Naive B cell (primary cell): ENCODE data around the gene CCDC188. TPM values are rescaled to one million over a fixed set of nuclear protein-coding genes. Genes with fewer than 3 reads are reported as not detected.

Experiments used
- ATAC-seq, 2 donors: fragments of 150-1000 bp; cut with Tn5 transposase; 2 replicates each; pipeline ENCODE4 v1.10.0; 2021; ENCODE audit warnings: low read depth in 2 of 2, mild to moderate bottlenecking in 2 of 2, moderate library complexity in 2 of 2
- DNase-seq: peaks from one replicate; pipeline ENCODE4 v3.0.0; 2022
- H3K27ac Mint-ChIP-seq, 6 donors: one replicate each; pipeline ENCODE4 v1.8.0; 2020 to 2022; ENCODE audit warnings: mild to moderate bottlenecking in 6 of 6, mixed read lengths in 6 of 6, moderate library complexity in 5 of 6, inconsistent platforms in 2 of 6
- H3K27me3 Mint-ChIP-seq, 3 donors: one replicate each; pipeline ENCODE4 v1.8.0; 2021 to 2022; ENCODE audit warnings: mixed read lengths in 3 of 3, mild to moderate bottlenecking in 1 of 3
- H3K36me3 Mint-ChIP-seq, 2 donors: one replicate each; pipeline ENCODE4 v1.8.0; 2020 to 2022; ENCODE audit warnings: mixed read lengths in 2 of 2, inconsistent platforms in 1 of 2, mild to moderate bottlenecking in 1 of 2
- H3K4me1 Mint-ChIP-seq, 3 donors: one replicate each; pipeline ENCODE4 v1.8.0; 2020 to 2022; ENCODE audit warnings: mixed read lengths in 3 of 3, inconsistent platforms in 1 of 3, mild to moderate bottlenecking in 1 of 3, moderate library complexity in 1 of 3
- H3K4me3 Mint-ChIP-seq, 8 donors: one replicate each; pipeline ENCODE4 v1.8.0; 2020 to 2022; ENCODE audit warnings: mild to moderate bottlenecking in 8 of 8, mixed read lengths in 8 of 8, moderate library complexity in 8 of 8, inconsistent platforms in 2 of 8
- H3K9me3 Mint-ChIP-seq, 7 donors: one replicate each; pipeline ENCODE4 v1.8.0; 2020 to 2022; ENCODE audit warnings: mixed read lengths in 7 of 7, mild to moderate bottlenecking in 5 of 7, inconsistent platforms in 2 of 7, moderate library complexity in 1 of 7
- polyA plus RNA-seq, 6 donors: library from polyadenylated mRNA; unstranded; fragments of 300-500 nt; fragmentation: Illumina TruSeq; gene quantifications; one replicate each; pipeline ENCODE4 v1.2.3, GENCODE V29; 2021; ENCODE audit warnings: low read depth in 6 of 6

The CCDC188 gene
- polyA plus RNA-seq, result not detected

DNA sequence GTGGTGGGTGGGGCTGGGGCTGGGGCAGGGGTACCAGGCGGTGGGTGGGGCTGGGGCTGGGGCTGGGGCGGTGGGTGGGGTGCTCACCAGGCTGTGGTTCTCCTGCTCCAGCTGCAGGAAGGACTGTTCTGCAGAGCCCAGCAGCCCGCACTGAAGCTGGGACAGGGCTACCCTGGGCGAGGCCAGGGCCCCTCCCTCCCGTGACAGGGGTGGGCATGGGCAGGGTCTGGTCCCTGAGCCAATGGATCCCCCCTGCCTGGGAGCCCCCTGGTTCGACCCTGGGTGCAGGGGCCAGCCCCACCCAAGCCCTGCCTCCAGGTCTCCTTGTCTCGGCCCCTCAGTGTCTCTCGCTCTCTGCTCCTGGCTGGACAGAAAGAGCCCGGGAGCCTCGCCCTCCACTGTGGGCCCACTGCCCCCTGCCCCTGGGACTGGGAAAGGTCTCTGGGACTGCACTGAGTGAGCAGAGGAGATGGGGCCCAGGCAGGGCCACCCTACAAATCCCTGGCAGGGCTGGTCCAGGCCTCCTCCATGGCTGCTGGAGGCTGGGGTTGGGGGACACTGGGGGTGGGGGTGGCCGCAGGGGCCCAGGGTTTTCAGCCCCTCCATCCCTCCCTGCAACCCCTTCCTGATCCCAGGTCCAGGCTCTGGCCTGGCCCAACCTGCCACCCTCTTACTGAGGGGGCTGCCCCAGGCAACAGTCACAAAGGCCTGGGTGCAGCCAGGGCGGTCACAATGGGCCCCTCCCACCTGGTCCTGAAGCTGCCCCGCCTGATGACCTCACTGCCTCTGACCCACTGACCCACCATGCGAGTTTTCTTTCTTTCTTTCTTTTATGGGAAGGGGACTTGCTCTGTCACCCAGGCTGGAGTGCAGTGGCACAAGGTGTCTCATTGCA, at the start of gene CCDC188:
Gene CCDC188, minus strand, starts transcription at position 675 of the 895 bp plus-strand sequence. Its CDS starts 69 bp downstream, at position 606.
- ATAC-seq (no peak), DNase-seq (no peak)
- H3K27ac Mint-ChIP-seq, result peak within 1 kb of the TSS in 1 of 6 donors; percentile 53
- peaks cover 0 to 6% (median 1%) of the 10 kb centered on the region in 3 donors for H3K4me1 Mint-ChIP-seq
- no peaks in the 10 kb centered on the region for H3K9me3 Mint-ChIP-seq
- no peaks in the 10 kb centered on the region for H3K36me3 Mint-ChIP-seq
- H3K4me3 Mint-ChIP-seq, result no peak within 1 kb of the TSS
- no peaks in the 10 kb centered on the region for H3K27me3 Mint-ChIP-seq

DNA sequence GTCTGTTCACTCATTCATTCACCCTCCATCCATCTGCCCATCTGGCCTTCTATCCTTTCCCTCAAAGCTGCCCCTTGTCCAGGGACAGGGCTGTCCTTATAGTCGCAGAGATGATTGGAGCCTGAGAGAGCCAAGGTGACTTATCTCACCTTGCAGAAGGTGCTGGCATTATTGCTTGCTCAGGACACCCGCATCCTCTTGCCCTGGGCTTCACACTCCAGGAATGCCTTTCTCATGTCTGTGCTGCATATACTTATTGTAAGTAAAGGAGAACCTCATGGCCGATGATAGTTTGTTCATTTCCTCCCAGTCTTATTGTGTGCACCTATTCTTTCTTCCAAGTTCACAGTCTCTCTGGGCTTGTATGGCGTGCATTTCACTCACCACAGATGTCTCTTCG, 49.1 kb upstream of the CCDC188 start:
- Mint-ChIP-seq H3K36me3 (no peaks in the 10 kb centered on the region), H3K4me1 (peaks cover 0 to 3% (median 0%) of the 10 kb centered on the region in 3 donors), H3K9me3 (no peaks in the 10 kb centered on the region), H3K27ac (no peak overlapping the region), H3K27me3 (peaks cover 0 to 15% (median 0%) of the 10 kb centered on the region in 3 donors), H3K4me3 (no peak overlapping the region)
- ATAC-seq (no peak), DNase-seq (no peak)

DNA sequence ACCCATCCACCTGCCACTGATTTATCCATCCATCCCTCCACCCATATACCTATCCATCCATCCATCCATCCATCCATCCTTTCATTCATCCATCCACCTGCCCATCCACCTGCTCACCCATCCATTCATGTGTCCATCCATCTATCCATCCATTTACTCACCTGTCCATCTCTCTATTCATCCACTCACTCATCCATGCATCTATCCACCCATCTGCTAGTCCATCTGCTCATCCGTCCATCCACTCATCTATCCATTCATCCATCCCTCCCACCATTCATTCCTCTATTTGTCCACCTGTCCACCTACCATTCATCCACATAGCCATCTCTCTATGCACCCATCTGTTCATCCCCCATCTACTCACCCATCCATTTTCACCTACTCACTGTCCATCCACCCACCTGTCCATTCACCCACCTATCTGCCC, 48.6 kb upstream of the CCDC188 start:
- Mint-ChIP-seq H3K36me3 (no peaks in the 10 kb centered on the region), H3K27ac (no peak overlapping the region), H3K4me3 (no peak overlapping the region)

DNA sequence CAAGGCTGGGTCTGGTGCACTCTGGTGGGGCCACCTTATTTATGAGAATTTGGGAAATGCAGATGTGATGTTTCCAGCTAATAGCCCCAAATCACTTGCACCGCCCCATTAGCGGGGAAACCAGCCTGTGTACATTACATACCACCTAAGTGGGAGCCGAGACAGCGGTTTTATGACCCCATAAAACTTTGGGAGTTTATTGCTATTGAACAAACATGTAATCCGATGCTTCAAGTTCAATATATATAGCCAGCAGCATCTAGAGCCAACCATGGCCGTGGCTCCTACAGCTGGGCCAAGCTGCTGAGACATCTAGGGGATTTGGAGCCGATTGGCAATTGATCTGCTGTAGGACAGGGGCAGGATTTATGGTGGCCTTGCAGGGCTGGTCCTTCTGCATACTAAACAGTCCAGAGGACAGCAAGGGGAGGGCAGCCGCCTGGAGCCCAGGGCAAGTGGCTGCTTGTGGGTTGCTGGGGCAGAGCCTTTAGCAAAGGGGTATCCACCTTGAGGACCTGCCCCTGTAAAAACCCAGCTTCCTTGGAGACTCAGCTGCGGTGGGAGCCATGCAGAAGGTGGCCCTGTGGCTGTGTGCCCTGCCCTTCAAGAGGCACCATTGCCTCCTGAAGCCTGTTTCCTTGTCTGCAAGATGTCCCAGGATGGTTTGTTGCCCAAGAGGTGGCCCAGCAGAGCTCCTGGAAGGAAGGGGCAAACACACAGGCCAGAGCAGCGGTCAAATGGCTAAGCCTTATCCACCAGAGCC, 47.9 kb upstream of the CCDC188 start:
- ATAC-seq, result no peak
- no peak for DNase-seq
- H3K27me3 Mint-ChIP-seq, result peaks cover 0 to 15% (median 0%) of the 10 kb centered on the region in 3 donors
- no peaks in the 10 kb centered on the region for H3K9me3 Mint-ChIP-seq
- H3K36me3 Mint-ChIP-seq, result no peaks in the 10 kb centered on the region
- no peak overlapping the region for H3K4me3 Mint-ChIP-seq
- peaks cover 0 to 3% (median 0%) of the 10 kb centered on the region in 3 donors for H3K4me1 Mint-ChIP-seq
- H3K27ac Mint-ChIP-seq, result peak overlapping the region in 1 of 6 donors; percentile 32

More for the DNA sequence above, 48.6 kb upstream of the CCDC188 start:
- DNase-seq (no peak), ATAC-seq (no peak)
- H3K9me3 Mint-ChIP-seq, result no peaks in the 10 kb centered on the region
- peaks cover 0 to 3% (median 0%) of the 10 kb centered on the region in 3 donors for H3K4me1 Mint-ChIP-seq
- H3K27me3 Mint-ChIP-seq, result peaks cover 0 to 15% (median 0%) of the 10 kb centered on the region in 3 donors

DNA sequence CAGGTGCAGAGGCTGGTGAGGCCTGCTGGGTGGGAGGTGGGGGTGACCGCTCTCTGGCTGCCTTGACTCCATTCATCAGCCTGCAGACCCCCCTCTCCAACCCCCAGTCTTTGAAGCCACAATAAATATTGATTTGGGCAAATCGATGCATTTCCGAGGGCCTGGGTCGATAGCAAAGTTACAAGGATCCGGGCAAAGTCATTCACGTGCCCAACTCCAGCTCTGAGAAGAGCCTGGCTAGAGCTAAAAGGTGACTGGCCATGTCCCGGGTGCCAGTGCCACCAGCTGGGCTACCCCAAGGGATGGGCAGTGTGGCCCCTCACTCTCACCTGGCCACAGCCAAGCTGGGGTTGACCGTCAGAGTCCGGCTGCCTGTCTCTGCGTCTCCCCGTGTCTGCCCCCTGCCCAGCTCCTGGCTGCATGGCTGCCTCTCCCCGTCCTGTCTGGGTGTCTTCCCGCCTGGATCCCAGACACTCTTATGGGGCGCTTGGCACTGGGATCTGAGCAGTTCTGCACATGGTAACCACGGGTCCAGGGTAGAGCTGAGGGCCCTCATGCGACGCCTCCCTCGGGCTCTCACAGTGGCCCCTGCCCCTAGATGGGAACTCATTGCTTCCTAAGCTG, 46.7 kb upstream of the CCDC188 start:
- Mint-ChIP-seq H3K4me3 (no peak overlapping the region), H3K27ac (no peak overlapping the region), H3K4me1 (peaks cover 0 to 3% (median 0%) of the 10 kb centered on the region in 3 donors), H3K27me3 (peaks cover 0 to 15% (median 0%) of the 10 kb centered on the region in 3 donors), H3K9me3 (no peaks in the 10 kb centered on the region), H3K36me3 (no peaks in the 10 kb centered on the region)
- DNase-seq (no peak), ATAC-seq (no peak)

DNA sequence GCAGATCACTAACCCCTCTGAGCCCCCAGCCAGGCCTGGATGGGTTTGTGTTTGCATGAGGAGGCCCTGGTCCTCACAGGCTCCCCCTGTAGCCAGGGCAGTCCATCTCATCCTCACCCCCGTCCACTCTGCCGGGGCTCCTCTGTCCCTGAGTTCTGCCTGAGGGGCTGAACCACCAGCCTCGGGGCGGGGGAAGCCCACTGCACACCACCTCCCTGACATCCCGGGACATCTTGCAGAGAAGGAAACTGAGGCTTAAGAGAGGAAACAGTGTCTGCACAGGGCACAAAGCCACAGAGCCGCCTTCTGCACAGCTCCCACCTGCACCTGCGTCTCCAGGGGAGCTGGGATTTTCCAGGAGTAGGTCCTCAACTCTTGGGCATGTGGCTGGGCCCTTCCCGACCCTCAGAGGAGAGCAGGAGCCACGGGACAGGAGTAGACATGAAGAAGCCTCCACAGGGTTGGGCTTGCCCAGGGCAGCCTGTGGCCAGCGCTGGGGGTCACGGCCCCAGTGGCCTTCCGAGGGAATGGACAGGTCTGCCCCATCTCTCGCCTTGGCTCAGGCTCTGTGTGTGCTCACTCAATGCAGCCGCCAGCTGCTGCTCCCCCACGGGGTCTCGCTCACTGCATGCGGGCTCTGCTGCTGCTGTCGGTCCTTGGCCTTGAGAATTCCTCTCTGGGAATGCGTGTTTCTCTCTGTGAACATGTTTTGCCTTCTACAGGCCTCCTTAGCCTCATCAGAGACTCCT, 45.4 kb upstream of the CCDC188 start:
- Mint-ChIP-seq H3K4me3 (no peak overlapping the region), H3K27me3 (peaks cover 0 to 11% (median 0%) of the 10 kb centered on the region in 3 donors), H3K36me3 (no peaks in the 10 kb centered on the region), H3K4me1 (peaks cover 0 to 3% (median 0%) of the 10 kb centered on the region in 3 donors), H3K27ac (no peak overlapping the region), H3K9me3 (no peaks in the 10 kb centered on the region)
- DNase-seq (no peak), ATAC-seq (no peak)

DNA sequence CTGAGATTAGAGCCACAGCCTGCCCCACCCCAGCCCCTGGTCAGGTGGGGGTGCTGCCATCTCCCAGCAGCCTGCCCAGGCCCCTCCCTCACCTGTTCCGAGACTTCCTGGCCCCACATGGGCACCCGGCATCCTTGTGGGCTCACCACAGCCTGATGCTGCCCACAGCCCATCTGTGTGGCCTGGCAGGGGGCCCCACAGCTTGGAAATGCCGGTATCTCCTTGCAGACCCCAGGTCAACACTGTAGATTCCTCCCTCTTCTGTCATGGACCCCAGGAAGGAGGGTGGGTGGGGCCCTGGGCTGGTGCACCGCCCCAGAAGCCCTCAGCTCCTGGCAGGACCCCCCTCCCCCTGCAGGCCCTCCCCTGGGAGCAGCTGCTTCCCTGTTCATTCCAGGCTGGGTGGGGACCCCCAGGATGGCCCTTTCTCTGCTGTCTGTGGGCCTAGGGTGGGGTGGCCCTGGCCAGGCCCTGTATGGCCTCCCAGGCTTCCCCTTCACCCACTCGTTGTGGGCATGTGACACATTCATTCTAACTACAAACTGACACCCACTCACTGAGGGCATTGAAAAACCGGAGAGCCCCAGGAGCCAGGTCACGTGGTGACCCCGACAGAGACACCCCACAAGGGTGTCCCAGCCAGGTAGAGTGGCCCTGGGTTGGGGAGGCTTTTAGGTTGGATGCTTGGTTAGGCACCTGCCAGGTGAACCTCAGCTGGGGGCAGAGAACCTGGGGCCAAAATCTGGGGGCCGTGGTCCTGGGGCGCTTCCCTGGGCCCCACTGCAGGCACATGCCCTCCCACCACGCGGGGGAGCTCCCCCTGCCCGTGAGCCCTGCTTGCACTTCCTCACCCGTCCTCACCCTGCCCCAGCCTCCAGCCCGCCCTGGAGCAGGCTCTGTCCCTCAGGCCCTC, 44.1 kb upstream of the CCDC188 start:
- Mint-ChIP-seq H3K27ac (no peak overlapping the region), H3K4me3 (no peak overlapping the region), H3K9me3 (no peaks in the 10 kb centered on the region), H3K36me3 (no peaks in the 10 kb centered on the region), H3K4me1 (peaks cover 0 to 3% (median 0%) of the 10 kb centered on the region in 3 donors), H3K27me3 (peaks cover 0 to 11% (median 0%) of the 10 kb centered on the region in 3 donors)
- DNase-seq (no peak), ATAC-seq (peak in 1 of 2 donors; percentile 45)

DNA sequence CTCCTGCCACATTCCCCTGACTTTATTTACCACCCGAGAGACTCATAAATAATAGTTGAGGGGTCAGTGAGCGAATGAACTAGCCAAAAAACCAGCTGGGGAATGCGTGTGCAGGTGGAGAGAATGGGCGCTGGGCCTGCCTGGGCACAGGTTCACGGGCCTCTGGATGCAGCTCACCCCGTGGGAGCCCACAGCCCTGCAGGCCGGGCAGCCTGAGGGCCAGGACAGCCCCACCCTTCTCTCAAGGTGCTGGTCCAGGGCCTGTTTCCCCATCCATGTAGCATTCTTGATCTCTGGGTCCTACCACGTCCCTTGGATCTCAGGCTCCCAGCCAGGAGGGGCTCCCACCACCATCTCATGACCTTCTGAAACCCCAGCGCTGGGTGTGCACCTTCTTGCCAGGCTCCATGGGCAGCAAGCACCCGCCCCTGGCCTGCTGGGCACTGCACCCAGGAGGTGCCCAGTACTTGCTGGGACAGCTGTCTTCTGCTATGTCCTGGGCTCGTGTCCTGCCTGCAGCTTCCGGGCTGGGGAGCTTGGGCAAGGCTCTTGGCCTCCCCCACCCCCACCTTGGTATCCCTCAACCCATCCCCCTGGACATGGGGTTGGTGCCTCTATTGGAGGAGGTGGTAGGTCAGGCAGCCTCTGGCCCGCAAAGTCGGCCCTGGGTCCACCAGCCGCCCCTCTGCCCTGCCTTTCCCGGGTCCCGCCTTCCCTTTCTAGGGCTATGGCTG, 43.1 kb upstream of the CCDC188 start:
- no peaks in the 10 kb centered on the region for H3K36me3 Mint-ChIP-seq
- H3K4me1 Mint-ChIP-seq, result peaks cover 0 to 3% (median 0%) of the 10 kb centered on the region in 3 donors
- no peaks in the 10 kb centered on the region for H3K9me3 Mint-ChIP-seq
- H3K27ac Mint-ChIP-seq, result peak overlapping the region in 1 of 6 donors; percentile 81
- H3K27me3 Mint-ChIP-seq, result peaks cover 0 to 11% (median 0%) of the 10 kb centered on the region in 3 donors
- ATAC-seq, result no peak
- H3K4me3 Mint-ChIP-seq, result no peak overlapping the region
- DNase-seq, result no peak

DNA sequence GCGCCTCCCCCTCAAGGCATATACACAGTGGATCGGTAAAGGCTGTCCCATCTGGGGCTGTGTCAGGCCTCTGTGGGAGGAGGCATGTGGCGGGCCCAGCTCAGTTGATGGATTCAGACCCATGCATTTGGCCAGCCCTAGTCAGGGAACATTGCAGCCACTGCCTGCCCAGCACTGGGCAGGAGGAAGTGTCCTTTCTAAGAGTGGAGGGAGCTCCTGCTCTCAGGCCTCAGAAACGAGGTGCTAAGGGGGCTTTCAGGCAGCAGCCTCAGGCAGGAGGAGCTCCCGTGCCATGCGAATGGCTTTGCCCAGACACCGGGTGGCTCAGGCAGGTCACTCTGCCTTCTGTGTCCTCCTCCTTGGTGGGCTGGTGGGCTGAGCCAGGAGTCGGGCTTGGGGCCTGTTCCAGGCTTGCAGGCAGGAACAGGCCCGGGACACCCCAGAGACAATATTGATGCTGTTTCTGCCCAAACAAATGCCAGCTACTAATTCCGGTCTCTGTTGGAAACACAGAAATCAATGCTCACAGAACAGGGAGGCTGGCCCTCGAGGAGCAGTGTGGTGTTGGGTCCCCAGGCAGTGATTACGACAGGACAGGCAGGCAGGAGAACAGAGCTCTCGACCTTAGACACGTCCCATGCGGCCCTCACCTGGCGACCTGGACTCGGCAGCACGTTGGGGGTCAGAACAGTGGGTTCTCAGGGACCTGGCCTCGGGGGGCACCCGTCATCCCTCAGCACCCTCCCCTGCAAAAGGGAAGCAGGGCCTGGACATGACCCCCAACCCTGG, 42.3 kb upstream of the CCDC188 start:
- Mint-ChIP-seq H3K4me3 (no peak overlapping the region), H3K9me3 (no peaks in the 10 kb centered on the region), H3K27ac (no peak overlapping the region), H3K27me3 (peaks cover 0 to 6% (median 0%) of the 10 kb centered on the region in 3 donors), H3K36me3 (no peaks in the 10 kb centered on the region), H3K4me1 (no peaks in the 10 kb centered on the region)
- ATAC-seq (no peak), DNase-seq (no peak)

DNA sequence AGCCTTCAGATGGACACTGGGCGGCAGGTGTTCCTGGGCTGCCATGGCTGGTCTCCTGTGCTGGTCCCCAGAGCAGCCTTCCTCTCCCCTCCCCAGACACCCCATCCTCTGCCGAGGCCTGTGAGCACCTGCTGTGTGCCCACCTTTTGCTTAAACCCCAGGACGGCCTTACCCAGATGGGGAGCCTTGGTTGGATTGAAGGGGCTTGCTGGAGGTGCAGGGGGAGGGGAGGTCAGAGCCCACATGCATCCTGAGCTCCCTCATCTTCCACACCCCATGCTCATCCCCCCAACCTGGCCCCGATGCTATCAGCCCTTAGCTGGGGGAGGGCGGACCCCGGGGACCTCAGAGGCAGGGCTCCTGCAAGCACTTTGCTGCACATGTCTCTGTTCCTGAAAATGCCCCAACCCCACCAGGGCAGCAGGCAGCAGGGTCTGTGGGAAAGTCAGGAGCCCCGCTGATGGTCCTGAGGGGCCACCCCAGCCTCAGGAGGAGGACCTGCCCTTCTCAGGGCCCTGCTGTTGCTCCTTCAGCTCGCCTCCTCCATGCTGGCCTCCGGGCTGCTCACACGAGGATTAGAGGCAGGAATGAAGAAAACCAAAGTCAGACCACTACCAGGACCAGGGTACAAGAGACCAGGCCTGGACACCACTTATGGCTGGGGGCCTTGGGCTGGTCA, 41.6 kb upstream of the CCDC188 start:
- no peaks in the 10 kb centered on the region for H3K9me3 Mint-ChIP-seq
- no peaks in the 10 kb centered on the region for H3K27me3 Mint-ChIP-seq
- DNase-seq, result no peak
- no peak for ATAC-seq
- no peak overlapping the region for H3K27ac Mint-ChIP-seq
- H3K36me3 Mint-ChIP-seq, result no peaks in the 10 kb centered on the region
- H3K4me3 Mint-ChIP-seq, result no peak overlapping the region
- no peaks in the 10 kb centered on the region for H3K4me1 Mint-ChIP-seq
